ENCODE measurements around the gene ABLIM2. TPM values are rescaled to one million over a fixed set of nuclear protein-coding genes. Genes with fewer than 3 reads are reported as not detected.

ABLIM2 gene
- total and polyA plus RNA-seq, 2 of the 4 experiments (the other 2 are of a cell fraction) = under 0.01 to 0.10 TPM

DNA sequence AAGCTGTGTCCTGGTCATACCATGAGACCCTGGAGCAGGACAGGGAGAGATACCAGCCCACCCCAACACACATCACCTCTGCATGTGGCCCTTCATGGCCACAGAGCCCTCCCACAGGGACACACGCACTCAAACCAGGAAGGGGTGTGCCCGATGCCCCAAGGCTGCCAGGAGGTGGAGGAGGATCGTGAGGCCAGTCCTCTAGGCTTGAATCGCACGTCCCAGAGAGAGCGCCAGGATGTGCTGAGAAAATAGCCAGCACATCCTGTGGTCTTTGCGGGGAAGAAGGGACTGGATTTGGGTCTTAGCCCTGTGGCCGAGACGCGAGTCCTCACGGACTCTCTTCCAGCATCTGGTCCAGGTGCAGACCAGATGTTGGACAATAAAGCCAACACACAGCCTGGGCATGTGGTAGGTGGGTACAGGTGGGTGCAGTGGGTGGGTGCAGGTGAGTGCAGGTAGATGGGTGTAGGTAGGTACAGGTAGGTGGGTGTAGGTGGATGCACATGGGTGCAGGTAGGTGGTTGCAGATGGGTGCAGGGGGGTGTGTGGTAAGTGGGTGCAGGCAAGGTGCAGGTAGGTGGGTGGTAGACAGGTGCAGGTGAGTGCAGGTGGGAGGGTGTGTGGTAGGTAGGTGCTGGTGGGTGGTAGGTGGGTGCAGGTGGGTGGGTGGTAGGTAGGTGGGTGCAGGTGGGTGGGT lies 124.6 kb downstream of the ABLIM2 start:
- no peaks in the 10 kb centered on the region; the same call in 1 of the 2 replicates for H3K9me3 ChIP-seq (ENCODE audit: control insufficient read depth, insufficient read depth, low read length)
- TF ChIP-seq NFE2L2 (IDR thresholded peaks at IDR 0.05; ENCODE audit: low read depth, low read length) (no peak), RFX5 (IDR thresholded peaks at IDR 0.05; ENCODE audit: low read depth, low read length) (no peak), POLR2A (IDR thresholded peaks at IDR 0.05; ENCODE audit: low read depth, low read length) (no peak), RCOR1 (IDR thresholded peaks at IDR 0.05; ENCODE audit: insufficient replicate concordance, low read length) (no peak), BHLHE40 (IDR thresholded peaks at IDR 0.05; ENCODE audit: low read depth, low read length) (no peak), RAD21 (IDR thresholded peaks at IDR 0.05; ENCODE audit: low read length) (no peak), CEBPB (IDR thresholded peaks at IDR 0.05; ENCODE audit: low read depth, low read length) (no peak), MAZ (IDR thresholded peaks at IDR 0.05; ENCODE audit: borderline replicate concordance, low read depth, low read length) (no peak), SMC3 (IDR thresholded peaks at IDR 0.05; ENCODE audit: low read depth, low read length) (no peak), MXI1 (IDR thresholded peaks at IDR 0.05; ENCODE audit: borderline replicate concordance, low read depth, low read length) (no peak), MAFK (IDR thresholded peaks at IDR 0.05; ENCODE audit: low read depth, low read length) (no peak), CHD1 (IDR thresholded peaks at IDR 0.05; ENCODE audit: low read depth, low read length) (no peak), FOS (IDR thresholded peaks at IDR 0.05; ENCODE audit: low read depth, low read length) (no peak)
- TF ChIP-seq, protein P1, sequence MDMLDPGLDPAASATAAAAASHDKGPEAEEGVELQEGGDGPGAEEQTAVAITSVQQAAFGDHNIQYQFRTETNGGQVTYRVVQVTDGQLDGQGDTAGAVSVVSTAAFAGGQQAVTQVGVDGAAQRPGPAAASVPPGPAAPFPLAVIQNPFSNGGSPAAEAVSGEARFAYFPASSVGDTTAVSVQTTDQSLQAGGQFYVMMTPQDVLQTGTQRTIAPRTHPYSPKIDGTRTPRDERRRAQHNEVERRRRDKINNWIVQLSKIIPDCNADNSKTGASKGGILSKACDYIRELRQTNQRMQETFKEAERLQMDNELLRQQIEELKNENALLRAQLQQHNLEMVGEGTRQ (IDR thresholded peaks at IDR 0.05; ENCODE audit: low read depth, low read length) = no peak
- TF ChIP-seq, protein P2, sequence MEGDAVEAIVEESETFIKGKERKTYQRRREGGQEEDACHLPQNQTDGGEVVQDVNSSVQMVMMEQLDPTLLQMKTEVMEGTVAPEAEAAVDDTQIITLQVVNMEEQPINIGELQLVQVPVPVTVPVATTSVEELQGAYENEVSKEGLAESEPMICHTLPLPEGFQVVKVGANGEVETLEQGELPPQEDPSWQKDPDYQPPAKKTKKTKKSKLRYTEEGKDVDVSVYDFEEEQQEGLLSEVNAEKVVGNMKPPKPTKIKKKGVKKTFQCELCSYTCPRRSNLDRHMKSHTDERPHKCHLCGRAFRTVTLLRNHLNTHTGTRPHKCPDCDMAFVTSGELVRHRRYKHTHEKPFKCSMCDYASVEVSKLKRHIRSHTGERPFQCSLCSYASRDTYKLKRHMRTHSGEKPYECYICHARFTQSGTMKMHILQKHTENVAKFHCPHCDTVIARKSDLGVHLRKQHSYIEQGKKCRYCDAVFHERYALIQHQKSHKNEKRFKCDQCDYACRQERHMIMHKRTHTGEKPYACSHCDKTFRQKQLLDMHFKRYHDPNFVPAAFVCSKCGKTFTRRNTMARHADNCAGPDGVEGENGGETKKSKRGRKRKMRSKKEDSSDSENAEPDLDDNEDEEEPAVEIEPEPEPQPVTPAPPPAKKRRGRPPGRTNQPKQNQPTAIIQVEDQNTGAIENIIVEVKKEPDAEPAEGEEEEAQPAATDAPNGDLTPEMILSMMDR (conservative IDR thresholded peaks at IDR 0.05; ENCODE audit: low read depth, low read length) = no peak
- TF ChIP-seq, protein P3, sequence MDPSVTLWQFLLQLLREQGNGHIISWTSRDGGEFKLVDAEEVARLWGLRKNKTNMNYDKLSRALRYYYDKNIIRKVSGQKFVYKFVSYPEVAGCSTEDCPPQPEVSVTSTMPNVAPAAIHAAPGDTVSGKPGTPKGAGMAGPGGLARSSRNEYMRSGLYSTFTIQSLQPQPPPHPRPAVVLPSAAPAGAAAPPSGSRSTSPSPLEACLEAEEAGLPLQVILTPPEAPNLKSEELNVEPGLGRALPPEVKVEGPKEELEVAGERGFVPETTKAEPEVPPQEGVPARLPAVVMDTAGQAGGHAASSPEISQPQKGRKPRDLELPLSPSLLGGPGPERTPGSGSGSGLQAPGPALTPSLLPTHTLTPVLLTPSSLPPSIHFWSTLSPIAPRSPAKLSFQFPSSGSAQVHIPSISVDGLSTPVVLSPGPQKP (IDR thresholded peaks at IDR 0.05; ENCODE audit: borderline replicate concordance, low read depth, low read length) = no peak
- H3K36me3 ChIP-seq (ENCODE audit: control insufficient read depth, insufficient read depth, low read length) = no peaks in the 10 kb centered on the region
- peak overlapping the region; percentile 43 for H2AFZ ChIP-seq (replicated peaks; ENCODE audit: low read length, poor library complexity)
- H3K79me1 ChIP-seq (ENCODE audit: low read depth in 1 of 2, low read length in 2 of 2) = no peaks in the 10 kb centered on the region
- no peak overlapping the region for H4K8ac ChIP-seq (ENCODE audit: low read depth in 2 of 2, low read length in 2 of 2)
- H3K4me2 ChIP-seq (ENCODE audit: low read depth, low read length) = no peak overlapping the region
- in situ Hi-C loops (cut with MboI; ENCODE audit: low sequenced_read_pairs) = no loop called here
- H3K4me1 ChIP-seq (ENCODE audit: control insufficient read depth, insufficient read depth, low read length) = no peaks in the 10 kb centered on the region
- peaks cover 50% of the 10 kb centered on the region for H3K27me3 ChIP-seq (ENCODE audit: control insufficient read depth, insufficient read depth, low read length)
- no peak overlapping the region for H2BK15ac ChIP-seq (ENCODE audit: low read depth, low read length)
- WGBS, 2 experiments (ENCODE audit: extremely low coverage in 2 of 2, insufficient read length in 1 of 2) = 85% methylated on average over 9 of the region's 11 CpGs; no CpG with 5 or more reads in 1 of the 2 experiments
- H3K56ac ChIP-seq (ENCODE audit: extremely low read depth, insufficient read depth, low read length) = no peak overlapping the region
- POLR2A ChIA-PET (ENCODE audit: unreplicated experiment) = no interaction called here
- no peak overlapping the region for H3K4ac ChIP-seq (ENCODE audit: low read depth, low read length)
- H3K18ac ChIP-seq (ENCODE audit: low read depth, low read length) = no peak overlapping the region
- DNase-seq = no peak
- no peak overlapping the region for H2BK5ac ChIP-seq (ENCODE audit: low read depth, low read length, poor library complexity, severe bottlenecking)
- H3K14ac ChIP-seq (replicated peaks; ENCODE audit: low read depth, low read length) = no peak overlapping the region
- no peak overlapping the region for H2BK120ac ChIP-seq (ENCODE audit: low read depth, low read length)
- H2AK5ac ChIP-seq (ENCODE audit: low read depth, low read length) = no peak overlapping the region
- no peak overlapping the region for H4K91ac ChIP-seq (ENCODE audit: insufficient read depth, low read depth, low read length)
- no peak overlapping the region for H3K4me3 ChIP-seq (ENCODE audit: insufficient read depth, low read depth, low read length)
- no peak overlapping the region for H2AK9ac ChIP-seq (replicated peaks; ENCODE audit: low read depth, low read length, poor library complexity)
- no peak overlapping the region for H4K5ac ChIP-seq (ENCODE audit: low read depth, low read length)
- 0 out of 2 replicates have a peak, but pooled peaks cover 4% of the 10 kb centered on the region for H3K9me1 ChIP-seq (ENCODE audit: insufficient read depth, low read length)
- H4K20me1 ChIP-seq (ENCODE audit: insufficient read depth, low read length) = no peaks in the 10 kb centered on the region; the same call in 1 of the 2 replicates
- no peak overlapping the region for H3K9ac ChIP-seq (ENCODE audit: low read depth, low read length)
- no peak for ATAC-seq (ENCODE audit: low read depth)
- CTCF ChIA-PET = no interaction called here
- no TSS peak for BruUV-seq (replicated peaks)
- no peak overlapping the region for H2BK20ac ChIP-seq (ENCODE audit: low read depth, low read length)
- H3K27ac ChIP-seq (ENCODE audit: insufficient read depth, low read length) = no peak overlapping the region
- intact Hi-C loops (cut with micrococcal nuclease) = no loop called here
- H3K23ac ChIP-seq (ENCODE audit: low read depth, low read length) = no peak overlapping the region
- dilution Hi-C loops (cut with HindIII; ENCODE audit: low sequenced_read_pairs, unreplicated experiment) = no loop called here
